IMR-90 (cell line): Measurements from ENCODE around the gene DVL2.

Source experiments
- BHLHE40 ChIP-seq: fragments of 150-350 bp; IDR thresholded peaks from 2 replicates; pipeline ENCODE4 v1.6.1; 2016; ENCODE audit warnings: mild to moderate bottlenecking, low read depth, low read length
- CEBPB ChIP-seq: IDR thresholded peaks from 2 replicates; pipeline ENCODE4 v1.6.1; 2012; ENCODE audit warnings: low read depth, low read length, improper control_type of control experiment
- CTCF ChIP-seq: conservative IDR thresholded peaks from 2 replicates; pipeline ENCODE4 v1.5.1; 2012; ENCODE audit warnings: mild to moderate bottlenecking, low read depth, low read length, improper control_type of control experiment
- ELK1 ChIP-seq: fragments of 150-350 bp; IDR thresholded peaks from 2 replicates; pipeline ENCODE4 v1.6.1; 2016; ENCODE audit warnings: low read depth, mild to moderate bottlenecking, low read length, moderate library complexity, borderline replicate concordance
- FOS ChIP-seq: fragments of 150-350 bp; IDR thresholded peaks from 2 replicates; pipeline ENCODE4 v1.6.1; 2016; ENCODE audit warnings: low read depth, low read length
- MAFK ChIP-seq: IDR thresholded peaks from 2 replicates; pipeline ENCODE4 v1.6.1; 2012; ENCODE audit warnings: low read depth, low read length, improper control_type of control experiment
- MAZ ChIP-seq: IDR thresholded peaks from 2 replicates; pipeline ENCODE4 v1.6.1; 2012; ENCODE audit warnings: low read depth, mild to moderate bottlenecking, low read length, improper control_type of control experiment, moderate library complexity, borderline replicate concordance
- MXI1 ChIP-seq: IDR thresholded peaks from 2 replicates; pipeline ENCODE4 v1.6.1; 2012; ENCODE audit warnings: low read depth, mild to moderate bottlenecking, low read length, moderate library complexity, borderline replicate concordance
- POLR2A ChIP-seq: IDR thresholded peaks from 2 replicates; pipeline ENCODE4 v1.6.1; 2012; ENCODE audit warnings: mild to moderate bottlenecking, low read depth, low read length
- RAD21 ChIP-seq: IDR thresholded peaks from 2 replicates; pipeline ENCODE4 v1.6.1; 2012; ENCODE audit warnings: low read length, improper control_type of control experiment
- RCOR1 ChIP-seq: IDR thresholded peaks from 2 replicates; pipeline ENCODE4 v1.6.1; 2012; ENCODE audit warnings: mild to moderate bottlenecking, low read length, improper control_type of control experiment; ENCODE audit not compliant: insufficient replicate concordance
- RFX5 ChIP-seq: IDR thresholded peaks from 2 replicates; pipeline ENCODE4 v1.8.0; 2012; ENCODE audit warnings: low read depth, mild to moderate bottlenecking, low read length, moderate library complexity
- SMC3 ChIP-seq: fragments of 150-350 bp; IDR thresholded peaks from 2 replicates; pipeline ENCODE4 v1.6.1; 2016; ENCODE audit warnings: low read depth, mild to moderate bottlenecking, antibody characterized with exemption, low read length, moderate library complexity
- USF2 ChIP-seq: fragments of 150-350 bp; IDR thresholded peaks from 2 replicates; pipeline ENCODE4 v1.6.1; 2017; ENCODE audit warnings: mild to moderate bottlenecking, antibody characterized with exemption, low read length, low read depth

GRCh38 chr17:7238420-7239090 is 4.2 kb upstream of the DVL2 start:
- TF ChIP-seq MAFK: no peak
- no peak for TF ChIP-seq CTCF
- no peak for TF ChIP-seq USF2
- TF ChIP-seq RFX5: no peak
- no peak for TF ChIP-seq FOS
- no peak for TF ChIP-seq RAD21
- no peak for TF ChIP-seq POLR2A
- TF ChIP-seq SMC3: no peak
- TF ChIP-seq CEBPB: no peak
- no peak for TF ChIP-seq BHLHE40
- no peak for TF ChIP-seq MAZ
- TF ChIP-seq MXI1: no peak
- TF ChIP-seq RCOR1: no peak
- no peak for TF ChIP-seq ELK1
